ENCODE data around the gene SIGLEC1. TPM values are rescaled to one million over a fixed set of nuclear protein-coding genes. Genes with fewer than 3 reads are reported as not detected.

The SIGLEC1 gene
- total and polyA plus RNA-seq, 10 of the 15 experiments (the other 5 are each of a cell fraction or from before 2014, with no cell fraction given): 0.05 TPM; not detected in 9

GRCh38 chr20:3670945-3671344 lies 41.5 kb downstream of the SIGLEC1 start:
- in situ Hi-C loops (cut with MboI): no loop called here
- BruUV-seq (replicated peaks): no TSS peak
- no peak overlapping the region for H3K27ac ChIP-seq (ENCODE audit: control insufficient read depth, insufficient read depth)
- H3K4me2 ChIP-seq (ENCODE audit: control insufficient read depth, insufficient read depth): no peak overlapping the region
- POLR2A ChIA-PET: no interaction called here
- no peaks in the 10 kb centered on the region for H3K9me3 ChIP-seq (replicated peaks; ENCODE audit: control insufficient read depth, insufficient read depth, low read length)
- no peaks in the 10 kb centered on the region for H4K20me1 ChIP-seq (ENCODE audit: control insufficient read depth, insufficient read depth)
- WGBS (ENCODE audit: insufficient coverage, insufficient replicate concordance, low lambda C conversion rate, missing lambda C conversion rate): 16% methylated on average over 7 of the region's 10 CpGs
- CTCF ChIA-PET: interaction anchor here (0.8 kb wide), 2 partner anchors 12 to 40 kb away, joined by 3 read pairs; no protein-coding TSS in a partner anchor
- SMC1A ChIA-PET (ENCODE audit: uncharacterized antibody, unreplicated experiment): no interaction called here
- no peaks in the 10 kb centered on the region for H3K79me2 ChIP-seq (ENCODE audit: control insufficient read depth, insufficient read depth, low read length)
- H3K9ac ChIP-seq (ENCODE audit: control insufficient read depth, insufficient read depth, low read length): no peak overlapping the region
- no peak overlapping the region for H2AFZ ChIP-seq (ENCODE audit: control insufficient read depth, low read depth, low read length)
- no peak for FAIRE-seq
- H3K4me3 ChIP-seq: no peak overlapping the region
- peaks cover 5% of the 10 kb centered on the region for H3K4me1 ChIP-seq (ENCODE audit: control insufficient read depth, insufficient read depth, low read length)
- TF ChIP-seq BMI1 (IDR thresholded peaks at IDR 0.05; ENCODE audit: borderline replicate concordance): no peak
- no peak for TF ChIP-seq CTCF (IDR thresholded peaks at IDR 0.05 in 2 of 3, conservative IDR thresholded peaks at IDR 0.05 in 1 of 3; ENCODE audit: control insufficient read depth in 2 of 3, extremely low read depth in 1 of 3, insufficient read depth in 1 of 3, low read depth in 3 of 3, low read length in 3 of 3)
- no peak for TF ChIP-seq POLR2AphosphoS2 (IDR thresholded peaks at IDR 0.05; ENCODE audit: low read depth, low read length)
- intact Hi-C loops (cut with micrococcal nuclease; ENCODE audit: unreplicated experiment): no loop called here
- peaks cover 0 to 5% of the 10 kb centered on the region in 2 experiments; a peak in 2 of 4 replicates for H3K27me3 ChIP-seq (replicated peaks in 1 of 2; ENCODE audit: control insufficient read depth in 2 of 2, insufficient read depth in 2 of 2, low read length in 1 of 2)
- no peak for ATAC-seq
- RAD21 ChIA-PET (ENCODE audit: unreplicated experiment): interaction anchor here (0.6 kb wide), 1 partner anchor 1692 kb away, joined by 3 read pairs; no protein-coding TSS in a partner anchor
- no peaks in the 10 kb centered on the region for H3K36me3 ChIP-seq (ENCODE audit: control insufficient read depth in 2 of 2, insufficient read depth in 2 of 2, low read length in 1 of 2)
- DNase-seq (ENCODE audit: low read depth, low spot score): no peak

DNA sequence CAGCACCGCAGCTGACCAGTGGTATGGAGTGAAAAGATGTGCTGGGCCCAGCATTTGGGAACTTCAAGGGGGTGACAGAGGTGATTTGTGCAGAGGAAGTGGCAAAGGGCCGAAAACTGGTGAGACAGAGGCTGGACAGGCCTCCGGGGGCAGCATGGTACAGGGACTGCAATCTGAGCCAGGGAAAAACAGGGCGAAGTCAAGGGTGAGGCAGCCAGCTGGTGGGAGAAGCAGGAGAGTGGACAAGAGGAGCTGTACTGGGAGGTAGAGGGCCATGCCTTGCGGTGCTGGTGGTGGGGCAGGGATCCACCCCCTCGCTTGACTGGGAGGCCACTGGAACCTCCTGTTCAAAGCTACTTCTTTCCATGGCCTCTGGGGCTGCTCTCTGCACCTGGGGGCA lies 41.9 kb downstream of the SIGLEC1 start:
- H3K79me2 ChIP-seq (ENCODE audit: control insufficient read depth, insufficient read depth, low read length): no peaks in the 10 kb centered on the region
- intact Hi-C loops (cut with micrococcal nuclease; ENCODE audit: unreplicated experiment): no loop called here
- H3K4me1 ChIP-seq (ENCODE audit: control insufficient read depth, insufficient read depth, low read length): peaks cover 9% of the 10 kb centered on the region
- ChIA-PET SMC1A (ENCODE audit: uncharacterized antibody, unreplicated experiment) (no interaction called here), POLR2A (no interaction called here), CTCF (no interaction called here), RAD21 (ENCODE audit: unreplicated experiment) (interaction anchor here (0.6 kb wide), 1 partner anchor 1693 kb away, joined by 3 read pairs; no protein-coding TSS in a partner anchor)
- no TSS peak for BruUV-seq (replicated peaks)
- no peak overlapping the region for H2AFZ ChIP-seq (ENCODE audit: control insufficient read depth, low read depth, low read length)
- WGBS (ENCODE audit: insufficient coverage, insufficient replicate concordance, low lambda C conversion rate, missing lambda C conversion rate): 37% methylated on average over 6 of the region's 6 CpGs
- in situ Hi-C loops (cut with MboI): no loop called here
- no peaks in the 10 kb centered on the region for H3K36me3 ChIP-seq (ENCODE audit: control insufficient read depth in 2 of 2, insufficient read depth in 2 of 2, low read length in 1 of 2)
- no peaks in the 10 kb centered on the region for H4K20me1 ChIP-seq (ENCODE audit: control insufficient read depth, insufficient read depth)
- no peak overlapping the region for H3K9ac ChIP-seq (ENCODE audit: control insufficient read depth, insufficient read depth, low read length)
- no peak for DNase-seq (ENCODE audit: low read depth, low spot score)
- TF ChIP-seq WRNIP1 (IDR thresholded peaks at IDR 0.05; ENCODE audit: borderline replicate concordance, low read depth, low read length) (no peak), MYB (IDR thresholded peaks at IDR 0.05; ENCODE audit: borderline replicate concordance, low read depth, low read length) (no peak), CTCF (IDR thresholded peaks at IDR 0.05 in 2 of 3, conservative IDR thresholded peaks at IDR 0.05 in 1 of 3; ENCODE audit: control insufficient read depth in 2 of 3, extremely low read depth in 1 of 3, insufficient read depth in 1 of 3, low read depth in 3 of 3, low read length in 3 of 3) (no peak), TBL1XR1 (IDR thresholded peaks at IDR 0.05; ENCODE audit: low read depth, low read length) (no peak)
- no peak for FAIRE-seq
- H3K4me3 ChIP-seq: no peak overlapping the region
- no peak overlapping the region for H3K4me2 ChIP-seq (ENCODE audit: control insufficient read depth, insufficient read depth)
- H3K27ac ChIP-seq (ENCODE audit: control insufficient read depth, insufficient read depth): no peak overlapping the region
- H3K27me3 ChIP-seq (replicated peaks in 1 of 2; ENCODE audit: control insufficient read depth in 2 of 2, insufficient read depth in 2 of 2, low read length in 1 of 2): peaks cover 0 to 5% of the 10 kb centered on the region in 2 experiments; a peak in 2 of 4 replicates
- no peak for ATAC-seq
- no peaks in the 10 kb centered on the region for H3K9me3 ChIP-seq (replicated peaks; ENCODE audit: control insufficient read depth, insufficient read depth, low read length)
